Coronary artery (tissue), 2 donors: ENCODE results near the gene FAT3.

Experiments used
- DNase-seq: peaks from one replicate; pipeline ENCODE4 v3.0.0-alpha.2; 2017; ENCODE audit warnings: low spot score
- H3K27ac ChIP-seq, 2 donors: fragments of 200-600 bp; sonication (generic); one replicate each; pipeline ENCODE4 v1.5.1; 2016 to 2019
- H3K4me3 ChIP-seq: fragments of 200-600 bp; sonication (generic); 2 replicates; pipeline ENCODE4 v1.5.1; 2016; ENCODE audit warnings: mild to moderate bottlenecking, moderate library complexity
- TF ChIP-seq, protein P1 (sequence below): fragments of 200-600 bp; sonication (generic); IDR thresholded peaks from one replicate; pipeline ENCODE4 v1.5.1; 2019; ENCODE audit warnings: antibody characterized with exemption

The FAT3 gene

DNA sequence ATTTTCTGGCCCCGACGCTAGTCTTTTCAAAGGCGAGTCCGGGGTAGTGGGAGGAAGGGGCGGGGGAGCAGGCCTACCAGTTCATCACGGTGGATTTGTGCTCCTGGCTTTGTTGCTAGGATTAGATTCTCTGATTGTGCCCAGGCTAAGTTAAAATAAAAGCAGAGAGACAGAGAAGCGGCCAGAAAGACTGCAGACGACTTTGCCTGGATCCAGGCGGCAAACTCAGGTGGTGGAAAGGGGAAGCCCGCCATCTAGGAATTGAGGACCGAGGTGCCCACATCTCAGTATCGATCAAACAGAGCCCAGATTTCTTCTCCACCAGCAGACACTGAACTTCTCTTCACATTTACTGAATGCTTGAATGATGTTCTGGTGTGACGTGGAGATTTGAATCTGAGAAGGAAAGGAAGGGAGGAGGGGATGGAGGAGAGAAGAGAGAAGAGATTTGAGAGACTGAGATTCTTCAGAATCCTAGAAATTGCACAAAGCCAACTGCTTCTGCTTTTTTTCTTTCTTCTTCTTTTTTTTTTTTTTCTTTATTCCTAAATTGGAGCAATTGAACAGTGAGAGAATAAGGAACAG lies 2.7 kb downstream of the FAT3 start:
- no peak for DNase-seq
- H3K27ac ChIP-seq = peak overlapping the region; percentile 80 to 90
- peak overlapping the region; percentile 79 for H3K4me3 ChIP-seq
- TF ChIP-seq, protein P1, sequence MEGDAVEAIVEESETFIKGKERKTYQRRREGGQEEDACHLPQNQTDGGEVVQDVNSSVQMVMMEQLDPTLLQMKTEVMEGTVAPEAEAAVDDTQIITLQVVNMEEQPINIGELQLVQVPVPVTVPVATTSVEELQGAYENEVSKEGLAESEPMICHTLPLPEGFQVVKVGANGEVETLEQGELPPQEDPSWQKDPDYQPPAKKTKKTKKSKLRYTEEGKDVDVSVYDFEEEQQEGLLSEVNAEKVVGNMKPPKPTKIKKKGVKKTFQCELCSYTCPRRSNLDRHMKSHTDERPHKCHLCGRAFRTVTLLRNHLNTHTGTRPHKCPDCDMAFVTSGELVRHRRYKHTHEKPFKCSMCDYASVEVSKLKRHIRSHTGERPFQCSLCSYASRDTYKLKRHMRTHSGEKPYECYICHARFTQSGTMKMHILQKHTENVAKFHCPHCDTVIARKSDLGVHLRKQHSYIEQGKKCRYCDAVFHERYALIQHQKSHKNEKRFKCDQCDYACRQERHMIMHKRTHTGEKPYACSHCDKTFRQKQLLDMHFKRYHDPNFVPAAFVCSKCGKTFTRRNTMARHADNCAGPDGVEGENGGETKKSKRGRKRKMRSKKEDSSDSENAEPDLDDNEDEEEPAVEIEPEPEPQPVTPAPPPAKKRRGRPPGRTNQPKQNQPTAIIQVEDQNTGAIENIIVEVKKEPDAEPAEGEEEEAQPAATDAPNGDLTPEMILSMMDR = no peak

DNA sequence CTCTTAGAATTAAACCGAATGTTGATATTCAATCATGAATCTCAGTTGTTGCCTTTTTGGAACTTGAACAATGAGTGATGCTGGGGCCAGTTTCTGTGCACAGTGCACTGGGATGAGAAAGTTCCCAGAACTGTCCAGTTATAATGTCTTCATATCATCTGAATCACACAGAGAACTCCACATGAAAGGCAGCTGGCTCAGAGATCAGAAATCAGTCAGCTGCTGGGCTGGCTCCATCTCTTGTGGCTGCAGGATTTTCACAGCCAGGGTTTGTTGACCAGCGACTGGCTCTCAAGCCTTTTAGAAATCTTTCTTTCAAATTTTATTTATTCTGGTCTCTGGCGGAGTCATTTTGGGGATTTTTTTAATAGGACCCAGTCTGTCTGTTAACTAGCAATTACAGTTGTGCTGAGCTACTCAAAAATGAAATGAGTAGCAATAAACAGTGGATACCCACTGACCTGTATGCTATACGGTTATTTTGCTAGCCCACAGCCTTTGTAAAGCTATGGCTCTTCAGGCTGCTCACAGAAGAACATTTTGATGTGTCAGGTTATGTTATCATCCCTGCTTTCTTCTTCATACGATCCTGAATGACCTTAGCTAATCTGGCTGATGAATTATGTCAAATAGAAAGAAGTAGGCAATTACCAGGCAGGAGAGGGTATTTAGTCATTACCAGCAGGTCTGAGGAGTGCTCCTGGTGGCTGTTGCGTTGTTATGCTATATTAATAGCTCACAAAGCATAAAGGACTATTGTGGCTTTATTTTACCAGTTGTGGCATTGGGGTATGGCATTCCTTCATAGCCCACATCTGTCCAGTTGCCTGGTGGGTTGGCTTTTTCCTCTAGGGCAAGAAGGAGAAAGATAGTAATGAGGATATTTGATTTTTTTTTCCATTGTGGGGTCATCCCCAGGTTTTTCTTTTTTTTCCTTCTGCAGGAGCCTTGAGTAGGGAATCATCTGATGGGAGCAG lies 3.6 kb downstream of the FAT3 start:
- Histone ChIP-seq H3K27ac (peak overlapping the region; percentile 63 to 80), H3K4me3 (peak overlapping the region; percentile 27)
- DNase-seq = no peak
- TF ChIP-seq, protein P1 = no peak

DNA sequence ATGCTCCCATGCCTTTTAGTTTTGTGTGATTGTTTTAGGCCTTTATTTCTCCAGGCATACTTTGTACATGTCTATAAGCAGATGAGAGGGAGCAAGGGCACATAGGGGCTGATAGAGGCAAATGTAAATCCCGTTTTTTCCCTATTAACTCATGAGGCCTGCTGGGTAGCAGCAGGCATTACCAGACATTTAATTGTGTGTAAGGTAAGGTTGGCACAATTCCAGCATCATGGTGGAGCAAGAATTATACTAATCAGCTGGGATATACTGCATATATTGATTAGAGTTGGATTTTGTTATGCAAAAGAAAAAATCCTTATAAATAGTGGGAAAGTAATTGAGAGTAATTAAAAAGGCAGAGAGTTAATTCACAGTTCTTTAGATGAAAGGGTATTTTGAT lies 12.2 kb downstream of the FAT3 start:
- TF ChIP-seq, protein P1 = no peak
- H3K4me3 ChIP-seq = no peak overlapping the region
- DNase-seq = no peak
- no peak overlapping the region for H3K27ac ChIP-seq

DNA sequence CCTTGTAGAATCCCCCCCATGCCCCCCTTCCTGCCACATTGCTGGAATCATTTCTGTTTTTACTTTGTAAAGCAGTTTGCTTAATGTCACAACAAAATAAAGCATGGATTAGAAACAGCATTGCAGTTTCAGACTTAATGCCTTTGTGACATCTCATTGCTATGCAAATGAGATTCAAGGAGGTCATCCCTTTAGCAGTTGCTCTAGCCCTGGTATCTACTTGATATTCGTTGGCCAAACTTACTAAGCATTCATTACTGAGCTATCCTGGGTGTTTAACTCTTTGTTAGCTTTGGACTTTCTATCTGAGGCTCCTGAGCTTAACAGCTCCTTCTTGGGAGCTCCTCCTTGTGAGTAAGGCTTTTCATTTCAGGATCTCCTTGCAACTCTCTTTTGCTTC lies 16.3 kb downstream of the FAT3 start:
- TF ChIP-seq, protein P1 = no peak
- no peak overlapping the region for H3K27ac ChIP-seq
- no peak overlapping the region for H3K4me3 ChIP-seq
- DNase-seq = no peak

DNA sequence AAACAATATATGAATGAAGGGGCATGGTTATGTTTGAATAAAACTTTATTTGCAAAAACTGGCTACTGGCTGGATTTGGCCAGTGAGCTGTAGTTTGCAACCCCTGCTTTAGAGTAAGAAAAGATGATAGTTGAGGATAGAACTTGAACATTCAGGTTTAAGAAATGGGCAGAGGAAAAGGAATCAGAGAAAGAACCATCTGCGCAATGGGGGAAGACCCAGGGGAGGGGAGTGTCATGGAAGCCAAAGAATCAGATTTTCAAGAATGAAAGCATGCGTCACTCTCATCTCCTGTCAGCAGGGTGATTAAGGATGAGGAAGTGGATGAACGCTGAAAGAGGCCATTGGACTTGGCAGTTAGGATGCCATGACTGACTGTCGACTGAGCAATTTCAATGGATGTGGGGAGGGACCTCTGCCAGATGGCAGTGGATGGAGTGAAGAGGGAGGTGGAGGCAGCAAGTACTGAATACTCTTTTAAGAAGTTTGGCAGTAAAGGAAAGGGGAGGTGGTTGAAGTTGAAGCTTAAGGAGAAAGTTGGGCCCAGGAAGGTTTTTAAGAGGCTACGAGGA lies 21.2 kb downstream of the FAT3 start:
- no peak overlapping the region for H3K4me3 ChIP-seq
- no peak for DNase-seq
- no peak overlapping the region for H3K27ac ChIP-seq
- TF ChIP-seq, protein P1 = no peak

DNA sequence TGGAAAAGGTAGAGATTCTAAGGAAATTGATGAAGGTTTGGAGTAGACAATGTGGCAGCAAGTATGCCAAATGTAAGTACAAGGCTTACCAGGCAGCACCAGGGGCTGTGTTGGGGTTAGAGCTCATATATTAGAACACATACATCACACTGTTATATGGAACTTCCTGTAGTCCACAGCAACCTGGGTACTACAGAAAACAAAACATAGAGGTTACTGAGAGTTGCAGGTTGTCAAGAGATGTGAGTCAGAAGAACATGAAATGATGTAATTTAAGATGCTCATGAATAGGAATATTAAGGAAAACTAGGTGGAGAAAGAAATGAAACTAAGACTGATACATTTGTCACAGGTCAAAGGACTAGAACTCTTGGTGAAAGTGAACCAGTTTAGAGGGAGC lies 22.0 kb downstream of the FAT3 start:
- DNase-seq = no peak
- Histone ChIP-seq H3K4me3 (no peak overlapping the region), H3K27ac (no peak overlapping the region)
- TF ChIP-seq, protein P1 = no peak
